Measurements from ENCODE around the gene CNKSR2.

DNA sequence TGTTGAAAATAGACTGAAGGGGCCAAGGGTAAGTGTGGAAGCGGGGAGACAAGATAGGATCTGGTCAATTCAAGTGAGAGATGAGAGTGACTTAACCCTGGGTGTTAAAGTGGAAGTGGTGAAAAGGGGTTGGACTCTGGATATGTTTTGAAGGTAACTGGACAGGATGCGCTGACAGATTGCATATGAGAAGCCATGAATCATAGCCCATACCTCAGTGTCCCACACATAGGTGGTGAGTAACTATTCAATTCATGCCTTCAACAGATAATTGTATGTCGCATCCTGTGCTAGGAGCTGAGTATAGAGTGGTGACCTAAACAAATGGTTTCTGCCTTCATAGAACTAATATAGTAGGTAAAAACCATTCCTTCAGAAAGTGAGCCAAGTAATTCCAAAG is 207.3 kb downstream of the CNKSR2 start:
- TF ChIP-seq, protein P1, sequence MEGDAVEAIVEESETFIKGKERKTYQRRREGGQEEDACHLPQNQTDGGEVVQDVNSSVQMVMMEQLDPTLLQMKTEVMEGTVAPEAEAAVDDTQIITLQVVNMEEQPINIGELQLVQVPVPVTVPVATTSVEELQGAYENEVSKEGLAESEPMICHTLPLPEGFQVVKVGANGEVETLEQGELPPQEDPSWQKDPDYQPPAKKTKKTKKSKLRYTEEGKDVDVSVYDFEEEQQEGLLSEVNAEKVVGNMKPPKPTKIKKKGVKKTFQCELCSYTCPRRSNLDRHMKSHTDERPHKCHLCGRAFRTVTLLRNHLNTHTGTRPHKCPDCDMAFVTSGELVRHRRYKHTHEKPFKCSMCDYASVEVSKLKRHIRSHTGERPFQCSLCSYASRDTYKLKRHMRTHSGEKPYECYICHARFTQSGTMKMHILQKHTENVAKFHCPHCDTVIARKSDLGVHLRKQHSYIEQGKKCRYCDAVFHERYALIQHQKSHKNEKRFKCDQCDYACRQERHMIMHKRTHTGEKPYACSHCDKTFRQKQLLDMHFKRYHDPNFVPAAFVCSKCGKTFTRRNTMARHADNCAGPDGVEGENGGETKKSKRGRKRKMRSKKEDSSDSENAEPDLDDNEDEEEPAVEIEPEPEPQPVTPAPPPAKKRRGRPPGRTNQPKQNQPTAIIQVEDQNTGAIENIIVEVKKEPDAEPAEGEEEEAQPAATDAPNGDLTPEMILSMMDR (IDR thresholded peaks at IDR 0.05): no peak
- no peak for TF ChIP-seq POLR2A (IDR thresholded peaks at IDR 0.05)

Measured in lower leg skin (tissue), 3 donors.